Stimulated activated CD4-positive, alpha-beta T cell treated with anti-CD3 and anti-CD28 coated beads, Interleukin-2, amount 100 ng/mL, for 24 hours (primary cell): ENCODE results near the gene SHFL.

ENCODE experiments used
- DNase-seq, 2 donors: peaks; one replicate each; pipeline ENCODE4 v3.0.0-alpha.2; 2020

SHFL gene

DNA sequence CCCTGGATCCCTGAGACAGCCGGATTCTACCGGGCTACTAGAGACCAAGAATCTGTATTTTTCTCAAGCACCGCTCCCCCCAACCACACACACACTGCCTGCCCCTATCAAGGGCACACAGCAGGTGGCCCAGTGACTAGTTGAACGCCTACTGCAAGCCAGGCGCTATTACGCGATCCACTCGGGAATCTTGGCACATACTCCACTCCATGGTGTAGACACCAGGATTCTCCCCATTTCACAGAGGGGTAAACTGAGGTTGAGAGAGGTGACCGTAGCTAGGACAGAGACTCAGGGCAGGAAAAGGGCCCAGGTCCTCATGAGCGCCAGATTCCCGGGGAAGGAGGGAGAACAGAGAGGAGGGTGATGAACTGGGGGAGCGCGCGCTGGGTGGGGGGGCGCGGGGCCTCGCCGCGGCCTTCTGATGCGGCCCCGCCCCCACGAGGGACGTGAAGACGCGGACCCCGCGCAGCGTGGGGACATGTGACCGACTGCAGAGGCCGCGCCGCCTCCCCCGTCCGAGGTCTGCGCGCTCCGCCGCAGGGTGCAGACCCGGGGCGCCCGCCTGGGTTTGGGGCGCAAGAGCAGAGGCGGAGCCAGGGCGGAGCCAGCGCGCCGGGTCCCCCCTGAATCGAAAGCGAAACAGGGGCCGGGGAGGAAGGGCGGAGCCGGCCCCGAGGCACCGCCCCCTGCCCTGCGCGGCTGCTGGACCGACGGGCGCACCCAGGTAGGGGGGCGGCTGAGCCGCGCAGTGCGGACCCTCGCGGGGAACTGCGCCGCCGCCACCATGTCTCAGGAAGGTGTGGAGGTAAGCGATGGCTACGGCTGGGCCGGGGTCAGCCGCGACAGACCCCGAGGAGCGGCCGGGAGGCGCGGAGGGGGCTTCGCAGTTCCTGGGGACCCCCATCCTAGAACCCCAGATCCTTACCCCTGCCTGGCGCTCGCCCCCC lies at the start of gene SHFL:
Gene SHFL (plus strand): TSS at position 677 of the 950 bp plus-strand sequence. CDS start 111 bp downstream, at position 788.
- peak; percentile 79 to 86 for DNase-seq

DNA sequence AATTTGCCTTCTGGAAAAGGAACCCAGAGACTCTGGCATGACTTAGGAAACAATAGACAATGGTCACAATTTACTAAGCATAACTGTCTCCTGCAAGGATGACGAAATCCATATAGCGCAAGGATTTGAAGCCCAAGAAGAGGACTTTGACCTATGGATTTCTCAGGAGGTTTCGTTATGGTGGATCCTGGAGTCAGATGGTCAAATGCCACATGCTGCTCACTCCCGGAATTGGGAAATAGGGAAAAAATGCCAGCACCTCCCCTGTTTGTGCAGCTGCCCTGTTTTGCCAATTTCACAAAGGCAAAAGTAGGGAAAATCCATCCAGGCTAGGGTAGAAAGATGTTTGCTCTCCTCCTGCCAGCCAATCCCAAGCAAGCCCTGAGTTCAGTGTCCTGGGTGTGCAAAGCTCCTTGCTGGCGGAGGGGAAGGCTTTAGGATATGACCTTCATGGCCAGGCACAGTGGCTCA lies 49.5 kb upstream of the SHFL start:
- no peak for DNase-seq

DNA sequence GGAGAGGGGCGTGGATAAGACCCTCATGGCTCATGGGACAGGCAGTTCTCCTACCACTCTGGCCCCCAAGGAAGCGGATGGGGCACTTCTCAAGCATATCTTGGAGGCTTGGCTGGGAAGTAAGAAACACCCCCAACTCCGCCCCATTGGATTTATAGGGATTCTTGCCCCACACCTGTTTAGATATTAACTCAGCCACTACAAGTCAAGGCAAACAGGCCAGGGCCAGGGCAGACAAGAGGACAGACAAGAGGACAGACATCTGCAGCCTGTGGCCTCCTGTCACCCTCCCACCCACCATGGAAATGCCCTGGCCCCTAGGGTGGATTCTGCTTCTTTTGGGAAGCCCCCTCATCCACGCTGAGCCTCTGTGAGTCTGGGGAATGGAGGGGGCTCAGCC lies 48.8 kb upstream of the SHFL start:
- no peak for DNase-seq

DNA sequence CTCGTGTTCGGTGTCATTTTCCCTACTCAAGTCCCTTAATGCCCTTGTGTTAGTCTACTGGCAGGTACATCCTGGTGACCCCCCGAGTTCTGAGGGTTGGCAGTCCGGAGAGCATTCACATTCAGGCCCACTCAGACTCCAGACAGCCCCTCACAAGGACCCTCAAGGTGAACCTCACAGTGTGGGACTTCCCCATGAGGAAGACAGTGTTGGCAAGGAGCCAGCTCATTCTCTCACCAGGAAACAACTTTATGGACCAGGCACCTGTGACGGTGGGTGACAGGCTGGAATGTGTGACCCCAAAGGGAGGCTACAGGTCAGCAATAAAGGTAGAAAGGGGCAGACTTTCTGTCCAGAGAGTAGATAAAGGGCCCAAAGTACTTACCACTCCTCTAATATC lies 48.3 kb upstream of the SHFL start:
- DNase-seq = no peak

DNA sequence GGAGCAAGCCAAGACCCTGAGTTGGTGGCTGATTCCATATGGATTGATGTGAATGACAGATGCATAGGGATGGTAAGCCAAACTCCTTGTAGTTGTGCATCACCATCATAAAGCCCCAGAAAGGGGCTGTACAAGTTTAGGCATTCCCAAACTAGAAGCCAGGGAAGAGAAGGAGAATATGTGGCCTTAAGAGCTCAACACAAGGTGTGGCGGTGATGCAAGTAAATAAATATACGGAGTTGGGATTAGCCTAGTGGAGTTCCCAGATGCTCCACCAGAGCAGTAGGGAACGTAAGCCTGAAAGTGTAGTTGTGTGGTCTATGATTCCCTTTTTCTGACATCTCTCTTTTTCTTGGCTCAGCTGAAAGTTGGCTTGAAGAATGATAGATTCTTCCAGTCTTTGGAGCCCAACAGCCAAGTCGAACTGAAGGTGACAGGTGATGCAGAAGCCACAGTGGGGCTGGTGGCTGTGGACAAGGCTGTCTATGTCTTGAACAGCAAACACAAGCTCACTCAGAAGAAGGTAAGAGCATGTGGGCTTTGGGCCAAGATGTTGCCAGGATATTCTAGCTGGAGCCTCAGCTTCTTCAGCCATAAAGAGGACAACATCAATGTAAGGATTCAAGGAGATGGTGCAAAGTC lies 42.7 kb upstream of the SHFL start:
- DNase-seq = no peak

DNA sequence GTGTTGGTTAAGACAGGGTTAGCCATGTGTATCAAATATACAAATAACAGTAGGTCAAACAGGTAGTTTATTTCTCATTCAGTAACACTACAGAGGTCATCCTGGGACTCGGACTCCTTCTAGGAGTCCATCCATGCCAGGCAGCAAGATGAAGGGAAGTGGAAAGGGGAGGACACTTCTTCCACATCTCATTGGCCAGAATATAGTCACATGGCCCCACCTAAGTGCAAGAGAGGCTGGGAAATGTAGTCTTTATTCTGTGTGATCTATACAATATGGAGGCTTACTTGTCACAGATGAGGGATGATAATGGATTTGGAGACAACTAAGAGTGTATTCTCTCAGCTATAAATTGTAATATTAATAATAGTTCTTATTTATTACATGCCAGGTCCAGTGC lies 41.7 kb upstream of the SHFL start:
- DNase-seq = no peak

DNA sequence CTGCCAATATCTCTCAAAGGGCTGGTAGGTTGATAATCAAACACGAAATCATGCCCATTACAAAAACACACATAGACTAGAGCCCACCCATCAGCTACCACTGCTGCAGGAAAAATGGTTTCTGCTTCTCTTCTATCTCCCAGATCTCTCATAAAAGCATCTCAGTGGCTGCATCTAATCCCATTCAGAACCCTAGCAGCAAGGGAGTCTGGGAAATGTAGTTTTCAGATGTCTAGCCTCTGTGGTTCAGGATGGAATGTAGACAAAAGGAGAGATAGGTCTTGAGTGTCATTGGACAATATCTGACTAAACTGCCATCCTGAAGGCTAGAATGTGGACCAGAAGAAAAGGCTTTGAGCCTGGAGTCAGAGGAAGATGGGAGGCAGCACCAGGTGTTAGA lies 40.7 kb upstream of the SHFL start:
- no peak for DNase-seq

DNA sequence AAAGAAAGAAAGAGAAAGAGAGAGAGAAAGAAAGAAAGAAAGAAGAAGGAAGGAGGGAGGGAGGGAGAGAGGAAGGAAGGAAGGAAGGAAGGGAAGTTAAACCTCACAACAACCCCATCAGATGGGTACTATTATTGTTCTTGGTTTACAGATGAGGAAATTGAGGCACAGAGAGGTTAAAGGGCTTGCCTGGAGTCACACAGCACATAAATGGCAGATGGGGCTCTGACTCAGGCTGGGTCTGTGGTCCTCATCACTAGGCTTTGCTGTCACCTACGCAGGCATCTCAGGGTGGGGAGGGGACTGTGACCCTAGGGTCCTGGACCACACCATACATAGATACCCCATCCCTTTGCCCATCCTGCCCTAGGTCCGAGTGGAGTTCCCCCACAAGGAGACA lies 36.5 kb upstream of the SHFL start:
- no peak for DNase-seq

DNA sequence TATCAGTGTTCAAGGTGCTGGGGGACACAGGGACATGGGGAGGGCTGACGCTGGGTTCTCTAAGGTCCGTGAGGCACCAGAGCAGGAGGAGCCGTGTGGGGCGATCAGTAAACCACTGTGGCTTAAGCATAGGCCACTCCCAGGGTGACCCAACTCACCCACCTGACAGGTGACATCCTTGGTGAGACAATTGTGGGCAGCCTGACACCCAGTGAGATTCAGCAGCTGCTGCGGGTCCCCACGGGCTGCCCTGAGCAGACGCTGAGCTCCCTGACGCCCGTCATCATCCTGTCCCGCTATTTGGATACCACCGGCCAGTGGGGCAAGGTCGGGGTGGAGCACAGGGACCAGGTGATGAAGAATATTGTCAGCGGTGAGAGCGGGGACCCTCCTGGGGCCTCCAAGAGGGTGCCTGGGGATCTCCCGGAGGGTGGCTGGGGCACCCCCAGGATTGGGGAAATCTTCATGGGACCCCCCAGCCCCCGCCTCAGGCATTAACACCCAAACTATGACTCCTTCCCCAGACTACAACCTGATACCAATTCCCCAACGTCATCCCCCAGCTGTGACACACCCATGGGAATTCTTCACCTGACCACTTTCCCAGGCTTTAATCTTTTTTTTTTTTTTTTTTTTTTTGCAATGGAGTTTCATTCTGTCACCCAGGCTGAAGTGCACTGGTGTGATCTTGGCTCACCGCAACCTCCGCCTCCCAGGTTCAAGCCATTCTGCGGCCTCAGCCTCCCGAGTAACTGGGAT lies 33.3 kb upstream of the SHFL start:
- no peak for DNase-seq

DNA sequence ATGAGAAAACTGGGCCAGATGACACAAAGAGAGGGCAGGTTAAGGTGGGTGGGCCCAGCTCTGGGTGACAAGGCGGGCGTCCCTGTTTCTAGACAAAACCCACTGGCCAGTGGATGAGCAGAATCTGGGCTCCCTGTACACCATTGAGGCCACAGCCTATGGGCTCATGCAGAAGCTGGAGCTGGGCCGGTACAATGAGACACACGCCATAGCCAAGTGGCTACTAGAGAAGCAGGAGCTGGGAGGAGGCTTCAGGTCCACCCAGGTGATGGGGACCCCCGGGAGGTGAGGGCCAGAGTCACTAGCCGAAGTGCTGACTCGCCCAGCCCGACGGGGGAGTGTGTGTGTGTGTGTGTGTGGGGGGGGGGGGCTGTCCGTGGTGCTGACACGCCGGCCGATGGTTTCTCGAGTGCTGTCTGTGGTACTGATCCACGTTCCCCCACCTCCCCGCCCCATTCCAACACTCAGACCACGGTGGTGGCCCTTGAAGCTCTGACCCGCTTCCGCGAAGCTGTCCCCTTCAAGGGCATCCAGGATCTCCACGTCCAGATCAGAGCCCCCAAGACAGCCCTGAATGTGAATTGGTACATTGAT lies 24.3 kb upstream of the SHFL start:
- DNase-seq = peak in 1 of 2 donors; percentile 2

DNA sequence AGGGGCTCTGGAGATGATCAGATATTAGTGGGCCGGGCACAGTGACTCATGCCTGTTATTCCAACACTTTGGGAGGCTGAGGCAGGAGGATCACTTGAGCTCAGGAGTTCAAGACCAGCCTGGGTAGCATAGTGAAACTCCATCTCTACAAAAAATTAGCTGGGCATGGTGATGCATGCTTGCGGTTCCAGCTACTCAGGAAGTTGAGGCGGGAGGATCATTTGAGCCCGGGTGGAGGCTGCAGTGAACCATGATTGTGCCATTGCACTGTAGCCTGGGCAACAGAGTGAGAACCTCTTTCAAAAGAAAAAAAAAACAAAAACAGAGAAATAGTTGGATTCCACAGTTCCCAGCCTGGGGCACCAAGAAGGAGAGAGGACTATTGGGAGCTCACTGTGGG lies 17.9 kb upstream of the SHFL start:
- no peak for DNase-seq

DNA sequence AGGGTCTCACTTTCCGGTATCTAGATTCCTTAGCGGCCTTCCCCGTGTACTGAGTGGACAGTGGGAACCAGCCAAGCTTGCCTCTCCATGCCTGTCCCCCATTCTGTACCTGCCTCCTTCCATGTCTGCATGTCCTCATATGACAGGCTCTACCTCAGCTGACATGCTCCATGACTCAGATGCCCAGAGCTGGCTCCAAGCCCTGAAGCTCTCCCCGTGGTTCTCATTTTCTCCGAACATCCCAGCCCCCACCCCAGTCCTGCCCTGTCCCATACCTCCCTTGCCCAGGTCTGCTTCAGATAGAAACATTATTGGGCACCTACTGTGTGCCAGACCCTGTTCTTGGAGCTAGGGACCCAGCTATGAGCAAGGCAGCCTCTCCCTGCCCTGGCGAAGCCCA lies 17.1 kb upstream of the SHFL start:
- DNase-seq = no peak

DNA sequence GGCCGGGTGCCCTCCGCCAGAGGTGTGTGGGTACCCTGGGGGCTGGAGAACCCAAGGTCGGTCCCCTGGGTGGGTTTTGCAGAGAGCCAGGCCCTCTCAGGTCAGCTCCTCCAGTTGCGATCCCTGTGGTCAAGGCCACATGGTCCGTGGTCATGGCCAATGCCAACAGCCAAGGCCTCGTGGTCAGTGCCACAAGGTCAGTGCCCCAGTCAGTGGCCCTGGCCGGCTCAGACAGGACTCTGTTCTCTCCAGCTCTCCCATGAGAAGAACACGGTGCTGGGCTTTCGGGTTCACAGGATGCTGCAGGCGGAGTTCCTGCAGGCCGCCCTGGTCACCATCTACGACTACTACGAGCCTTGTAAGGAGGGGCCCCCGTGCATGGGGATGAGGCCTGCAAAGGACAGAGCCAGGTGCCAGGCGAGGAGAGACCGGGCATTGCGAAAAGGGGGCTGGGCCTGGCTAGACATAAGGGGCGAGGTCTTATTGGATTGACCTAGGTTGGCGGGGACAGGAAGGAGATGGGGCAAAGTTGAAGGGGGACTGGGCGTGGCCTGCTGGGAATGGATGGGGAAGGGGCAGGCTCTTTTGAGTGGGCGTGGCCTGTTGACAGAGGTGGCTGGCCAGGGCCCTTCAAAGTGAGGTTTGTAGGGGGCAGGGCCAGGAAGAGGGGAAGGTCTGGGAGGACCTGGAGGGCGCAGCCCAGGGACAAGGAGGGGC lies 15.2 kb upstream of the SHFL start:
- DNase-seq = no peak

DNA sequence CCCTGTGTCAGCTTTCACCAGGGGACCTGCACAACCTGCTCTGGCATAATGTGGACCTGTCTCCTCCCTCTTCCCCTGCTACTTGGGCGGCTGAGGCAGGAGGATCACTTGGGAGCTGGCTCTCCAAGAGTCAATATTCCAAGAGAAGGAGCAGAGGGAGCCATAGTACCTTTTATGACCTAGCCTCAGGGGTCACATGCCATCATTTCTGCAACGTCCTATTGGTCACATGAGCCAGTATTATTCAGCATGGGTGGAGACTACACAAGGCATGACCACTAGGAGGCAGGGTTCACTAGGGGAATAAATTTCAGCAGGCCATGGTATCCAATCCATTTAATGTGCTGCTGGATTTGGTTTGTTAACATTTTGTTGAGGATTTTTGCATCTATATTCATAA lies 12.0 kb upstream of the SHFL start:
- peak; percentile 51 to 63 for DNase-seq

DNA sequence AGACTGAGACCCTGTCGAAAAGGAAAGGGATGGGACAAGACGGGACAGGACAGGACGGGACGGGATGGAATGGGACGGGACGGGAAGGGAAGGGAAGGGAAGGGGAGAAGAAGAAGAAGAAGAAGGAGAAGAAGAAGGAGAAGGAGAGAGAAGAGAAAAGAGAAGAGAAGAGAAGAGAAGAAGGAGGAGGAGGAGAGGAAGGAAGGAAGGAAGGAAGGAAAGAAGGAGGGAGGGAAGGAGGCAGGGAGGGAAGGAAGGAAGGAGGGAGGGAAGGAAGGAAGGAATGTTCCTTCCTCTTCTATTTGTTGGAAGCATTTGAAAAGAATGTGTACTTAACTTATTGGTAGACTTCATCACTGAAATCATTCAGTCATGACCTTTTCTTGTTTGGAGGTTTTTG lies 9.6 kb upstream of the SHFL start:
- DNase-seq = no peak

DNA sequence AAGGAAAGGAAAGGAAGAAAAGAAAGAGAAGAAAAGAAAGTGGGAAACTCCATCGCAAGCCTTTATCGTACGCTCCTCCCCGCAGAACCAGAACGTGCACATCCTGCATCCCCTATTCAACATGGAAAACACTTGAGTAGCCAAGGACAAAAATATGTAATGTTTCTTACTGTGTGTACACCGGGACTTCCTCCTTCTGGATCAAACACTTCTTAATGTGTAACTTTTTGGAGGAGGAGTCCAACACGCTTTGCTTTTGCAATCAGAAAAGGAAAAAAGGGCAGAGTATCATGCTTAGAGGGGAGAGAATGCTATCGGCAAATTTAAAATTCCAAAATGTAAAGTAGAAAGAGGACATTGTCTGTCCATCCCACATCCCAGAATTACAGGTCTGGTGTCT lies 7.8 kb upstream of the SHFL start:
- no peak for DNase-seq

DNA sequence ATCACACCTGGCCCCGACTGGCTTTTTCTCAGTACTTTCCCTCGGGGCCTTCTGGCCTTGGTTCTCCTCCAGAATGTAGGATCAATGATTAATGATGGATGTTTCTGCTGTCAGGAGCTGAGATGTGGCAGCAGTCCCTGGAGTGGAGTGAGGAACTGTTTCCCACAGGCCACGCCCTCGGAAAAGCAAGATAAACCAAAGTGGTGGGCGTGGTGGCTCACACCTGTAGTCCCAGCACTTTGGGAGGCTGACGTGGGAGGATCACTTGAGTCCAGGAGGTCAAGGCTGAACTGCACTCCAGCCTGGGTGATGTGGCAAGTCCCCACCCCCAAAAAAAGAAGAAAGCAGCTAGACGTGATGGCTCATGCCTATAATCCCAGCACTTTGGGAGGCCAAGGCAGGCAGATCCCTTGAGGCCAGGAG lies 7.1 kb upstream of the SHFL start:
- DNase-seq = no peak

DNA sequence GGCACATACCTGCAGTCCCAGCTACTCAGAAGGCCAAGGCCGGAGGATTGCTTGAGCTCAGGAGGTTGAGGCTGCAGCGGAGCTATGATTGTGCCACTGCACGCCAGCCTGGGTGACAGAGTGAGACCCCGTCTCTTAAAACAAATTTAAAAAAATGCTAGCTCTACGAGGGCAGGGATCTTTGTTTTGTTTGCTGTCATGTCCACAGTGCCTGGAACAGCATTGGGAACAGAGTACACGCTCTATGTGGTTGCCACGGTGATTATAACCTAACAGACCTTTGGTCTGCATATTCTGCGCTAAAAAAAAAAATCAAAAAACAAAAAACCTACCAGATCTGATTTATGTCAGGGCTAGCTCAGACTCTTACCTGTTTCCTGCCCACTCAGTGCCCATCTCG lies 2.2 kb upstream of the SHFL start:
- DNase-seq = no peak

DNA sequence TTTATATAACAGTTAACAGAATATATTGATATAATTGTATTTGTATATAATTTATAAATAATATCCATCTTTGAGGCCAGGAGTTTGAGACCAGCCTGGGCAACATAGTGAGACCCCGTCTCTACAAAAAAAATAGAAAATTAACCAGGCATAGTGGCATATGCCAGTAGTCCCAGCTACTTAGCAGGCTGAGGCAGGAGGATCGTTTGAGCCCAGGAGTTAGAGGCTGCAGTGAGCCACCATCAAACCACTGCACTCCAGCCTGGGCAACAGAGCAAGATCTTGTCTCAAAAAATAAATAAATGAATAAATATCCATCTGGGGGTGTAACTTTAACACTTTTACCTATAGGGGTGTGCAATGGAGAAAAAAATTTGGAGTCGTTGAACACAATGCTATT lies 1.3 kb upstream of the SHFL start:
- DNase-seq = no peak

DNA sequence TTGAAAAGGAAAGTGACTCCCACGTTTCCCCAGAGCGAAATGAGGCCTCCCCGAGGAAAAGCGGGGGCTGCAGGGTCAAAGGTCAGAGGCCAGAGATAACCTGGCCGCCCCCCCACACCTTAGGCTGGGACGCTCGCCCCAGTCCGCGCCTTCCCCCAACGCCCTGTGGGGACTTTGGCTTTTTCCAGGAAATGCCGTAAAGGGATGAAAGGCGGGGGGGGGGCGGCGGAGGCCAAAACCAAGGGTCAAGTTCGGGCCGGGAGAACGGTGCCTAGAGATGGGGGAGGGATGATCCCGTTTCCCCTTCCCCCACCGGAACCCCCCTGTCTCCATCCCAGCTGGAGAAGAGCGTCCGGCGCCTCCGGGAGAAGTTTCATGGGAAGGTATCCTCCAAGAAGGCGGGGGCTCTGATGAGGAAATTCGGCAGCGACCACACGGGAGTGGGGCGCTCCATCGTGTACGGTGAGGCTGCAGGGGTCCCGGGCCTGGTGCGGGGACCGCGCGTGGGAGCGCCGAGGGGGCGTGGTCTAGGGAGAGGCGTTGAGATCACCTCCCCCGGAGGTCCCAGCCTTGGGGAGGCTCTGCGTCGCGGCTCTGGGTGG lies 575 bp downstream of the SHFL start:
- DNase-seq = peak; percentile 51 to 61

DNA sequence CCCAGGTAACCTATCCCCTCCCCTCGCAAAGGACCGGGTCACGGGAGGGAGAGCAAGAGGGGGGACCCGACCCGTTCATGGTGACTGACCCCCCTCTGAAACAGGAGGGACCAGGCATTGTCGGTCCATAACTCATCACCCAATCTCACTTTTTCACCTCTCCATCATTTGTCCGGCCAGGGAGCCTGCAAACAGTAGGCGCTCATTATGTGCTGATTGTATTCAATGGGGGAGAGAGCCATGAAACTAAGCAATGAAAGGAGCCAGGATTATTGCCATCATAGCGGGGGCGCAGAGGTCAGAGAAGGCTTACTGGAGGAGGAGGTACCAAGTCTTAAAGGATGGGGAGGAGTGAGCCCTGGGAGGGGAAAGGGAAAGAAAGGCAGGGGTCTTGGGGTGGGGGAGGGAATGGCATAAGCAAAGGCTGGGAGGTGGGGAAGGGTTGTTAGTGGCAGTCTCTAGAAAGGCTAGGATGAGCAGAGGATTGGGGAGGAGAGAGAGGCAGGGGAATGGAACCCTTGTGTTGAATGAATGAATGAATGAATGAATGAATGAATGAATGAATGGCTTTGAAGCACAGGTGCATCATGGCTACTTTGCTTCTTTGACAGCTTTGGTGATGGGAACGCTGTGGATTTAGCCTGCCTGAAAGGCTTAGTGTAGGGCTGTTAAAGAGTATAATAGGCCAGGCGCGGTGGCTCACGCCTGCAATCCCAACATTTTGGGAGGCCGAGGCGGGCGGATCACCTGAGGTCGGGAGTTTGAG lies 1.4 kb downstream of the SHFL start:
- no peak for DNase-seq
